ENCODE results near the gene ARMCX6. TPM values are rescaled to one million over a fixed set of nuclear protein-coding genes. Genes with fewer than 3 reads are reported as not detected.

Gene ARMCX6
- 44.8 to 51.0 TPM (median 49.0 TPM) in 5 replicates for total RNA-seq (2022; extraction: Qiagen RNA extraction)

DNA sequence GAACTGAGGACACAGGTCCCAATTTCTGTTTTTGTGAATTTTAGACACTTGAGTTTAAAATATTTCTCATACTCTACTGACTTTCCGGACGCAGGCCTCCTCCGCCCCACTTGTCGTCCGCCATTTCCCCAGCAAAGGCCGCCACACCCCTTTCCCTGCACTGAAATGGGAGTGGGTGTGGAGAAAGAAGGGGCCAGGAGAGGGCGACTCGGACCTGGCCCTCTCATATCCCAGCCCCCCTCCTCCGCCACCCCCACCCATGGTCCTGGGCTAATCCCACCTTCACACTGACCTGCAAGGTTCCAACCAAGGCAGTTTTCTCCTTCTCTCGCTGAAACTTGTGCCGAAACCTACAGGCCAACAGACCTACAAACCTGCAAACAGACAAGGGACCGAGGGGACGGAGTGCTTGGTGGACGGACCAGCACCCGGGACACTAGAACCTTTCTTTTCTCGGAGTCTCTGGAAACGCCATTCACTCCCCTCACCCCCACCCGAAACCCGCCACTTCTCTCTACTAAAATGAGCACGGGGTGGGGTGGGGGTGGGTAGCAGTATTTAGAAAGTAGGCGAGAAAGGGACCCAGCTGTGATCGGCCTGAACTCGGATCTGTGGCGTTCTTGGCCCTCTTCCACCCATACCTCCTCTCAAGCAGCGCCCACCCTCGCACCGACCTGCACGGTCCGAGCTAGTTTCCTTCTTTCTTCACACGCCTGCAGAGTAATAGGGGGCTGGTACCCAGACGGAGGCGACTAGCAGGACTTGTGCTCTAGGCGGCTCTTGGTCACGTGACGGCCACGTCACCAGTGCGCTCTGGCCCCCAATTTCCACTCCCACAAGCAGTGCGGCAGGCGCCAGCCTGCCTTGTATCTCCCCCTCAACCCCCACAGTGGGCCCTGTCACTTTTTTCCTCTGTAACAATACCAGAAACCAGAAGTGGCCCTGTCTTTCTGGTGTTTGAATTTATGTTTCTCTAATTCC, at the start of gene ARMCX6:
Gene ARMCX6, minus strand, starts transcription at position 790 of the 981 bp plus-strand sequence. CDS start 1,380 bp downstream, outside the sequence.

GRCh38 chrX:101659601-101660063, 41.8 kb upstream of the ARMCX6 start, which contains the start of gene ARMCX2:
Gene ARMCX2, minus strand, starts transcription at chrX:101659850. Its CDS starts 2,262 bp downstream, at chrX:101657588.

Other genes starting within 250 kb of the ARMCX6 start
- 0.07 to 0.36 TPM (median 0.24 TPM) in 5 replicates for gene BTK, start 231.8 kb downstream of the ARMCX6 start, total RNA-seq (2022; extraction: Qiagen RNA extraction)
- 2,422 to 3,503 TPM (median 2,561 TPM) in 5 replicates for gene RPL36A, start 227.0 kb downstream of the ARMCX6 start, total RNA-seq (2022; extraction: Qiagen RNA extraction)
- 167 to 185 TPM (median 175 TPM) in 5 replicates for gene GLA, start 210.1 kb downstream of the ARMCX6 start, total RNA-seq (2022; extraction: Qiagen RNA extraction)
- gene HNRNPH2, start 209.8 kb downstream of the ARMCX6 start, total RNA-seq (2022; extraction: Qiagen RNA extraction): 52.0 to 58.7 TPM (median 54.5 TPM) in 5 replicates
- 0.18 to 0.93 TPM (median 0.41 TPM) in 5 replicates for gene ARMCX4, start 132.5 kb downstream of the ARMCX6 start, total RNA-seq (2022; extraction: Qiagen RNA extraction)
- gene ARMCX1, start 67.5 kb downstream of the ARMCX6 start, total RNA-seq (2022; extraction: Qiagen RNA extraction): 0.18 to 0.58 TPM (median 0.34 TPM) in 5 replicates
- 18.7 to 22.3 TPM (median 20.3 TPM) in 5 replicates for gene ARMCX3, start 5.2 kb upstream of the ARMCX6 start, total RNA-seq (2022; extraction: Qiagen RNA extraction)
- 0.06 to 1.7 TPM in 2 of 5 replicates, not detected in the others for gene ARMCX2, start 41.9 kb upstream of the ARMCX6 start, total RNA-seq (2022; extraction: Qiagen RNA extraction)

Measured in A549 treated with Mapracorat at 1 μM for 4 hours (cell line).